Colonic mucosa (tissue), 4 donors: ENCODE measurements around the gene RGS12. TPM values are rescaled to one million over a fixed set of nuclear protein-coding genes. Genes with fewer than 3 reads are reported as not detected.

Experiments used
- DNase-seq: peaks from one replicate; pipeline ENCODE4 v3.0.0-alpha.2; 2020
- H3K27ac ChIP-seq: fragments of 200-600 bp; one replicate; pipeline ENCODE4 v1.8.0; 2021
- H3K27me3 ChIP-seq: fragments of 200-600 bp; one replicate; pipeline ENCODE4 v1.8.0; 2021
- H3K36me3 ChIP-seq: fragments of 200-600 bp; one replicate; pipeline ENCODE4 v1.8.0; 2021
- H3K4me1 ChIP-seq: fragments of 200-600 bp; one replicate; pipeline ENCODE4 v1.8.0; 2021; ENCODE audit warnings: mild to moderate bottlenecking
- H3K4me3 ChIP-seq: fragments of 200-600 bp; one replicate; pipeline ENCODE4 v1.8.0; 2021
- H3K9ac ChIP-seq, 2 donors: one replicate each; pipeline ENCODE4 v1.7.0; 2013; ENCODE audit warnings: control low read depth in 2 of 2, low read depth in 2 of 2, low read length in 2 of 2
- H3K9me3 ChIP-seq: fragments of 200-600 bp; one replicate; pipeline ENCODE4 v1.8.0; 2021
- CTCF ChIP-seq: fragments of 200-600 bp; IDR thresholded peaks from one replicate; pipeline ENCODE4 v1.8.0; 2022; ENCODE audit warnings: antibody characterized with exemption, mild to moderate bottlenecking
- intact Hi-C: fragments of 100-400 bp; cut with DNase I; formaldehyde crosslinking; loops from one replicate; pipeline ENCODE4 v1.14.1; 2022
- total RNA-seq, 2 donors: library from RNA; stranded (reverse); fragmentation: NEBNext Ultra II Directional in 1 of 2; extraction: Animal tissue kit (Norgen Biotek cat#: 25700) in 1 of 2; gene quantifications; one replicate each; pipeline ENCODE4 v1.2.1, GENCODE V29; 2021
- donor health status: healthy.
- donor health status: DM: no; HTN: no; CAD: no.
- donor health status: DM: no; HTN: no; CAD: no.

RGS12 gene
- total RNA-seq, 2 donors from 2014 or later, result 18.0 to 25.7 TPM

- intact Hi-C loops, result no loop called here
- Histone ChIP-seq H3K9me3 (no peaks in the 10 kb centered on the region), H3K36me3 (no peaks in the 10 kb centered on the region), H3K4me3 (no peak overlapping the region), H3K27me3 (no peaks in the 10 kb centered on the region), H3K4me1 (no peaks in the 10 kb centered on the region), H3K9ac (no peak overlapping the region), H3K27ac (no peak overlapping the region)
- TF ChIP-seq CTCF, result no peak
- no peak for DNase-seq
These were observed 41.5 kb downstream of the RGS12 start for GRCh38 chr4:3334316-3334715.

GRCh38 chr4:3335385-3335784, 42.6 kb downstream of the RGS12 start:
- no peaks in the 10 kb centered on the region for H3K27me3 ChIP-seq
- no peaks in the 10 kb centered on the region for H3K36me3 ChIP-seq
- H3K9me3 ChIP-seq, result no peaks in the 10 kb centered on the region
- H3K4me1 ChIP-seq, result no peaks in the 10 kb centered on the region
- no peak for DNase-seq
- H3K9ac ChIP-seq, result no peak overlapping the region
- H3K4me3 ChIP-seq, result no peak overlapping the region
- no peak overlapping the region for H3K27ac ChIP-seq
- TF ChIP-seq CTCF, result no peak
- intact Hi-C loops, result no loop called here

- intact Hi-C loops, result no loop called here
- Histone ChIP-seq H3K27ac (no peak overlapping the region), H3K9me3 (no peaks in the 10 kb centered on the region), H3K36me3 (no peaks in the 10 kb centered on the region), H3K27me3 (no peaks in the 10 kb centered on the region), H3K9ac (no peak overlapping the region), H3K4me1 (no peaks in the 10 kb centered on the region), H3K4me3 (no peak overlapping the region)
- DNase-seq, result no peak
- no peak for TF ChIP-seq CTCF
These were observed 43.2 kb downstream of the RGS12 start for GRCh38 chr4:3335982-3336381.

- Histone ChIP-seq H3K27ac (no peak overlapping the region), H3K4me3 (no peak overlapping the region), H3K9me3 (no peaks in the 10 kb centered on the region), H3K27me3 (no peaks in the 10 kb centered on the region), H3K36me3 (no peaks in the 10 kb centered on the region), H3K9ac (no peak overlapping the region), H3K4me1 (no peaks in the 10 kb centered on the region)
- intact Hi-C loops, result no loop called here
- no peak for TF ChIP-seq CTCF
- DNase-seq, result no peak
These were observed 43.8 kb downstream of the RGS12 start for GRCh38 chr4:3336382-3337356.

- no peak overlapping the region for H3K4me3 ChIP-seq
- TF ChIP-seq CTCF, result no peak
- H3K4me1 ChIP-seq, result no peaks in the 10 kb centered on the region
- DNase-seq, result no peak
- intact Hi-C loops, result no loop called here
- no peaks in the 10 kb centered on the region for H3K36me3 ChIP-seq
- no peak overlapping the region for H3K9ac ChIP-seq
- H3K9me3 ChIP-seq, result no peaks in the 10 kb centered on the region
- no peaks in the 10 kb centered on the region for H3K27me3 ChIP-seq
- no peak overlapping the region for H3K27ac ChIP-seq
These were observed 44.5 kb downstream of the RGS12 start for GRCh38 chr4:3337357-3337732.
